ENCODE data around the gene MED13L. TPM values are rescaled to one million over a fixed set of nuclear protein-coding genes. Genes with fewer than 3 reads are reported as not detected.
"Not testable (repeated sequence)": the region's sequence is repeated elsewhere in the genome, so short reads cannot be mapped to it uniquely, and the experiment has no call there.

MED13L gene
- total and polyA plus RNA-seq, 4 donors: 7.9 to 94.0 (median 37.7) TPM

DNA sequence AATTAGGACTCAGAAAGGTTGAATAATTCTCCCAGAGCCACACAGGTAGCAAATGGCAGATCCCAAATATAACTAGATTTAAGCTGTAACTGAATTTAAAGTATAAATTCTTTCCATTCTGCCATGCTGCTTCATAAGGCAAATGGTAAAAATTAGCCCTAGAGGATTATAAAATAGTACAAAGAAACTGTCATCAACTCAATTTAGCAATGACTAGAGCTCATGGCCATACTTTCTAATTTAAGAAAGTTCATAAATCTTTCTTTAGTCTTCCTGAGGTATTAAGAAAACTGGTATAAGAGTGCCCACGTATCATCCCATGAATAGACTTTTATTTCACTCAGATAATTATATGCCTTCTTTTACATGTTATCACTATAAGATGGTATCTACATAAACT lies 34.8 kb downstream of the MED13L start:
- H3K4me1 ChIP-seq (ENCODE audit: control insufficient read depth in 4 of 4, insufficient read depth in 4 of 4, low read length in 3 of 4): peaks cover 10 to 30% (median 15%) of the 10 kb centered on the region in 4 donors
- DNase-seq (ENCODE audit: low spot score): no peak
- TF ChIP-seq, protein P1, sequence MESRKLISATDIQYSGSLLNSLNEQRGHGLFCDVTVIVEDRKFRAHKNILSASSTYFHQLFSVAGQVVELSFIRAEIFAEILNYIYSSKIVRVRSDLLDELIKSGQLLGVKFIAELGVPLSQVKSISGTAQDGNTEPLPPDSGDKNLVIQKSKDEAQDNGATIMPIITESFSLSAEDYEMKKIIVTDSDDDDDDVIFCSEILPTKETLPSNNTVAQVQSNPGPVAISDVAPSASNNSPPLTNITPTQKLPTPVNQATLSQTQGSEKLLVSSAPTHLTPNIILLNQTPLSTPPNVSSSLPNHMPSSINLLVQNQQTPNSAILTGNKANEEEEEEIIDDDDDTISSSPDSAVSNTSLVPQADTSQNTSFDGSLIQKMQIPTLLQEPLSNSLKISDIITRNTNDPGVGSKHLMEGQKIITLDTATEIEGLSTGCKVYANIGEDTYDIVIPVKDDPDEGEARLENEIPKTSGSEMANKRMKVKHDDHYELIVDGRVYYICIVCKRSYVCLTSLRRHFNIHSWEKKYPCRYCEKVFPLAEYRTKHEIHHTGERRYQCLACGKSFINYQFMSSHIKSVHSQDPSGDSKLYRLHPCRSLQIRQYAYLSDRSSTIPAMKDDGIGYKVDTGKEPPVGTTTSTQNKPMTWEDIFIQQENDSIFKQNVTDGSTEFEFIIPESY (IDR thresholded peaks at IDR 0.05): no peak
- TF ChIP-seq TAF1 (conservative IDR thresholded peaks at IDR 0.05) (no peak), GABPA (IDR thresholded peaks at IDR 0.05 in 1 of 2, conservative IDR thresholded peaks at IDR 0.05 in 1 of 2) (no peak)
- no peaks in the 10 kb centered on the region for H3K27me3 ChIP-seq (ENCODE audit: control insufficient read depth in 4 of 4, insufficient read depth in 4 of 4, low read length in 3 of 4)
- H3K9me3 ChIP-seq (ENCODE audit: control insufficient read depth in 4 of 4, low read length in 3 of 4): no peaks in the 10 kb centered on the region
- H3K36me3 ChIP-seq (ENCODE audit: control insufficient read depth in 4 of 4, insufficient read depth in 3 of 4, low read depth in 1 of 4, low read length in 3 of 4): no peaks in the 10 kb centered on the region
- no peak overlapping the region for H3K9ac ChIP-seq (ENCODE audit: low read depth in 1 of 2, low read length in 2 of 2)
- H3K4me3 ChIP-seq (ENCODE audit: low read depth in 1 of 3, low read length in 3 of 3): no peak overlapping the region
- no peak overlapping the region for H3K27ac ChIP-seq (ENCODE audit: low read depth in 1 of 2, low read length in 2 of 2)
- 90% methylated on average over 1 of the region's 1 CpG for whole genome bisulfite sequencing

GRCh38 chr12:116241157-116241759 lies 36.2 kb downstream of the MED13L start:
- no peak overlapping the region for H3K4me3 ChIP-seq (ENCODE audit: low read depth in 1 of 3, low read length in 3 of 3)
- no peak for DNase-seq (ENCODE audit: low spot score)
- no peak overlapping the region for H3K9ac ChIP-seq (ENCODE audit: low read depth in 1 of 2, low read length in 2 of 2)
- H3K27me3 ChIP-seq (ENCODE audit: control insufficient read depth in 4 of 4, insufficient read depth in 4 of 4, low read length in 3 of 4): no peaks in the 10 kb centered on the region
- H3K9me3 ChIP-seq (ENCODE audit: control insufficient read depth in 4 of 4, low read length in 3 of 4): no peaks in the 10 kb centered on the region
- TF ChIP-seq, protein P1 (IDR thresholded peaks at IDR 0.05): no peak
- peak; percentile 49 for TF ChIP-seq YY1 (IDR thresholded peaks at IDR 0.05)
- peak in 1 of 2 donors; percentile 10 for TF ChIP-seq HNF4A (conservative IDR thresholded peaks at IDR 0.05)
- peak; percentile 25 to 41 for TF ChIP-seq RAD21 (IDR thresholded peaks at IDR 0.05)
- H3K4me1 ChIP-seq (ENCODE audit: control insufficient read depth in 4 of 4, insufficient read depth in 4 of 4, low read length in 3 of 4): peaks cover 10 to 38% (median 17%) of the 10 kb centered on the region in 4 donors
- no peak overlapping the region for H3K27ac ChIP-seq (ENCODE audit: low read depth in 1 of 2, low read length in 2 of 2)
- H3K36me3 ChIP-seq (ENCODE audit: control insufficient read depth in 4 of 4, insufficient read depth in 3 of 4, low read depth in 1 of 4, low read length in 3 of 4): no peaks in the 10 kb centered on the region
- WGBS: 74% methylated on average over 9 of the region's 9 CpGs

DNA sequence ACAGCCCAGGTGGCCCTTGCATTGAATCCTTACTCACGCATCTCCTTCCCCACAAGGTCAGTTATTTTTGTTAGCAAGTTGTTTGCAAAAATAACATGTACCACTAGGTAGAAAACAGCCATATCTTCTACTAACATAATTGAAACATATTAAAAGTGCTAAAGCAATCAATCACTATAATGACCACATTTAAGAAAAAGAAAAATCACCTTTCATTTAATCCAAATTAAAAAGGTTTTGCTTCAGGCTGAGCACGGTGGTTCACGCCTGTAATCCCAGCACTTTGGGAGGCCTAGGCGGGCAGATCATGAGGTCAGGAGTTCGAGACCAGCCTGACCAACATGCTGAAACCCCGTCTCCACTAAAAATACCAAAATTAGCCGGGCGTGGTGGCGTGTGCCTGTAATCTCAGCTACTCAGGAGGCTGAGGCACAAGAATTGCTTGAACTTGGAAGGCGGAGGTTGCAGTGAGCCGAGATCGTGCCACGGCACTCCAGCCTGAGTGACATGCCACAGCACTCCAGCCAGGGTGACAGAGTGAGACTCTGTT lies 38.8 kb downstream of the MED13L start:
- not testable (repeated sequence) for H3K9me3 ChIP-seq (ENCODE audit: control insufficient read depth in 4 of 4, low read length in 3 of 4); H3K27ac ChIP-seq (ENCODE audit: low read depth in 1 of 2, low read length in 2 of 2); H3K4me3 ChIP-seq (ENCODE audit: low read depth in 1 of 3, low read length in 3 of 3); DNase-seq (ENCODE audit: low spot score); H3K36me3 ChIP-seq (ENCODE audit: control insufficient read depth in 4 of 4, insufficient read depth in 3 of 4, low read depth in 1 of 4, low read length in 3 of 4); H3K9ac ChIP-seq (ENCODE audit: low read depth in 1 of 2, low read length in 2 of 2); H3K27me3 ChIP-seq (ENCODE audit: control insufficient read depth in 4 of 4, insufficient read depth in 4 of 4, low read length in 3 of 4)
- H3K4me1 ChIP-seq (ENCODE audit: control insufficient read depth in 4 of 4, insufficient read depth in 4 of 4, low read length in 3 of 4): peaks cover 2 to 25% (median 8%) of the 10 kb centered on the region in 4 donors
- 96% methylated on average over 13 of the region's 13 CpGs for WGBS

DNA sequence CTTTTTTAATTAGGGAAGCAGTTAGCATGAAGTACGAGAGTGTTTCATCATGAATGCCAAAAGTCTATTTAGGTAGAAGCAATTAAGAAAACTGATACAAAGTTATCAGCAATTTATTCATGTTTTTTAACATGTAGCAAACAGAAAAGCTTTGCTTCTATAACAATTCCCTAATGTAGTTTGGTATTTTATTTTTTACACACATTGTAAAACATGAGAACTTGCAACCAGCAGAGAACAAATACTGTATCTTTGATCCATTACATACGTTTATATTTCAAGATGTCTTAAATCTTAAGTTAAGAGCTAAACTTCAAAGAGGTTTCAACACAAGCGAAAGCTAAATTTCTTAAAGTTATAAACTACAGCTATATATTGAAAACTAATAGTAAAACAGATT lies 39.3 kb downstream of the MED13L start:
- Histone ChIP-seq H3K9me3 (ENCODE audit: control insufficient read depth in 4 of 4, low read length in 3 of 4) (no peaks in the 10 kb centered on the region), H3K27me3 (ENCODE audit: control insufficient read depth in 4 of 4, insufficient read depth in 4 of 4, low read length in 3 of 4) (no peaks in the 10 kb centered on the region), H3K4me1 (ENCODE audit: control insufficient read depth in 4 of 4, insufficient read depth in 4 of 4, low read length in 3 of 4) (peaks cover 1 to 21% (median 7%) of the 10 kb centered on the region in 4 donors), H3K27ac (ENCODE audit: low read depth in 1 of 2, low read length in 2 of 2) (no peak overlapping the region), H3K36me3 (ENCODE audit: control insufficient read depth in 4 of 4, insufficient read depth in 3 of 4, low read depth in 1 of 4, low read length in 3 of 4) (no peaks in the 10 kb centered on the region), H3K4me3 (ENCODE audit: low read depth in 1 of 3, low read length in 3 of 3) (no peak overlapping the region), H3K9ac (ENCODE audit: low read depth in 1 of 2, low read length in 2 of 2) (no peak overlapping the region)
- WGBS: 77% methylated on average over 3 of the region's 3 CpGs
- no peak for DNase-seq (ENCODE audit: low spot score)
- TF ChIP-seq NR2F2 (IDR thresholded peaks at IDR 0.05) (no peak), TAF1 (conservative IDR thresholded peaks at IDR 0.05) (no peak), FOXA2 (IDR thresholded peaks at IDR 0.05) (no peak), GABPA (IDR thresholded peaks at IDR 0.05 in 1 of 2, conservative IDR thresholded peaks at IDR 0.05 in 1 of 2) (no peak), SP1 (IDR thresholded peaks at IDR 0.05) (no peak)
- TF ChIP-seq, protein P1 (IDR thresholded peaks at IDR 0.05): no peak
- TF ChIP-seq, protein P2, sequence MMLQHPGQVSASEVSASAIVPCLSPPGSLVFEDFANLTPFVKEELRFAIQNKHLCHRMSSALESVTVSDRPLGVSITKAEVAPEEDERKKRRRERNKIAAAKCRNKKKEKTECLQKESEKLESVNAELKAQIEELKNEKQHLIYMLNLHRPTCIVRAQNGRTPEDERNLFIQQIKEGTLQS (IDR thresholded peaks at IDR 0.05): no peak
- TF ChIP-seq, protein P3, sequence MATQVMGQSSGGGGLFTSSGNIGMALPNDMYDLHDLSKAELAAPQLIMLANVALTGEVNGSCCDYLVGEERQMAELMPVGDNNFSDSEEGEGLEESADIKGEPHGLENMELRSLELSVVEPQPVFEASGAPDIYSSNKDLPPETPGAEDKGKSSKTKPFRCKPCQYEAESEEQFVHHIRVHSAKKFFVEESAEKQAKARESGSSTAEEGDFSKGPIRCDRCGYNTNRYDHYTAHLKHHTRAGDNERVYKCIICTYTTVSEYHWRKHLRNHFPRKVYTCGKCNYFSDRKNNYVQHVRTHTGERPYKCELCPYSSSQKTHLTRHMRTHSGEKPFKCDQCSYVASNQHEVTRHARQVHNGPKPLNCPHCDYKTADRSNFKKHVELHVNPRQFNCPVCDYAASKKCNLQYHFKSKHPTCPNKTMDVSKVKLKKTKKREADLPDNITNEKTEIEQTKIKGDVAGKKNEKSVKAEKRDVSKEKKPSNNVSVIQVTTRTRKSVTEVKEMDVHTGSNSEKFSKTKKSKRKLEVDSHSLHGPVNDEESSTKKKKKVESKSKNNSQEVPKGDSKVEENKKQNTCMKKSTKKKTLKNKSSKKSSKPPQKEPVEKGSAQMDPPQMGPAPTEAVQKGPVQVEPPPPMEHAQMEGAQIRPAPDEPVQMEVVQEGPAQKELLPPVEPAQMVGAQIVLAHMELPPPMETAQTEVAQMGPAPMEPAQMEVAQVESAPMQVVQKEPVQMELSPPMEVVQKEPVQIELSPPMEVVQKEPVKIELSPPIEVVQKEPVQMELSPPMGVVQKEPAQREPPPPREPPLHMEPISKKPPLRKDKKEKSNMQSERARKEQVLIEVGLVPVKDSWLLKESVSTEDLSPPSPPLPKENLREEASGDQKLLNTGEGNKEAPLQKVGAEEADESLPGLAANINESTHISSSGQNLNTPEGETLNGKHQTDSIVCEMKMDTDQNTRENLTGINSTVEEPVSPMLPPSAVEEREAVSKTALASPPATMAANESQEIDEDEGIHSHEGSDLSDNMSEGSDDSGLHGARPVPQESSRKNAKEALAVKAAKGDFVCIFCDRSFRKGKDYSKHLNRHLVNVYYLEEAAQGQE (IDR thresholded peaks at IDR 0.05): no peak
